GM19099 (cell line): Measurements from ENCODE around the gene MB.

Source experiments
- POLR2A ChIP-seq: IDR thresholded peaks from 3 replicates; pipeline ENCODE4 v1.6.1; 2011; ENCODE audit warnings: low read depth; ENCODE audit not compliant: insufficient read length; ENCODE audit errors: extremely low read depth

Gene MB

GRCh38 chr22:35582861-35583670 is 34.1 kb downstream of the MB start:
- TF ChIP-seq POLR2A: no peak

GRCh38 chr22:35582218-35582860 is 34.8 kb downstream of the MB start:
- TF ChIP-seq POLR2A: no peak

- no peak for TF ChIP-seq POLR2A
These were observed 36.1 kb downstream of the MB start for GRCh38 chr22:35581023-35581413.

- no peak for TF ChIP-seq POLR2A
These were observed 36.6 kb downstream of the MB start for GRCh38 chr22:35580351-35581022.

- no peak for TF ChIP-seq POLR2A
These were observed 38.1 kb downstream of the MB start for GRCh38 chr22:35578836-35579575.

GRCh38 chr22:35577799-35578659 is 39.1 kb downstream of the MB start:
- TF ChIP-seq POLR2A: no peak

- TF ChIP-seq POLR2A: no peak
These were observed 40.5 kb downstream of the MB start for GRCh38 chr22:35576671-35577070.

- no peak for TF ChIP-seq POLR2A
These were observed 41.9 kb downstream of the MB start for GRCh38 chr22:35575116-35575748.

GRCh38 chr22:35572556-35572955 is 44.6 kb downstream of the MB start:
- no peak for TF ChIP-seq POLR2A

GRCh38 chr22:35570686-35571194 is 46.4 kb downstream of the MB start:
- no peak for TF ChIP-seq POLR2A

- TF ChIP-seq POLR2A: no peak
These were observed 47.2 kb downstream of the MB start for GRCh38 chr22:35569916-35570315.

- no peak for TF ChIP-seq POLR2A
These were observed 48.1 kb downstream of the MB start for GRCh38 chr22:35568751-35569739.
